Right atrium auricular region (tissue), 2 donors: ENCODE measurements around the gene ASMTL. TPM values are rescaled to one million over a fixed set of nuclear protein-coding genes. Genes with fewer than 3 reads are reported as not detected.

ENCODE experiments used
- DNase-seq: peaks from one replicate; pipeline ENCODE4 v3.0.0-alpha.2; 2019; ENCODE audit warnings: low spot score
- H3K27ac ChIP-seq, 2 donors: fragments of 200-600 bp; sonication (generic); 1 replicate in 1 of 2; 2 replicates in 1 of 2; pipeline ENCODE4 v1.5.1; 2016 to 2019
- H3K27me3 ChIP-seq, 2 donors: fragments of 200-600 bp; sonication (generic); one replicate each; pipeline versions ENCODE4 v1.5.1 to v1.6.0; 2017 to 2019
- H3K36me3 ChIP-seq: fragments of 200-600 bp; sonication (generic); one replicate; pipeline ENCODE4 v1.5.1; 2016
- H3K4me1 ChIP-seq, 2 donors: fragments of 200-600 bp; sonication (generic); one replicate each; pipeline versions ENCODE4 v1.5.1 to v1.6.0; 2017 to 2019
- H3K4me3 ChIP-seq, 2 donors: fragments of 200-600 bp; sonication (generic); 1 replicate in 1 of 2; 2 replicates in 1 of 2; pipeline ENCODE4 v1.5.1; 2017 to 2019; ENCODE audit warnings: mild to moderate bottlenecking in 1 of 2, moderate library complexity in 1 of 2
- H3K9me3 ChIP-seq, 2 donors: fragments of 200-600 bp; sonication (generic); one replicate each; pipeline ENCODE4 v1.5.1; 2019
- total RNA-seq, 2 donors: library from RNA; depleted of rRNA; stranded (reverse); fragments of >200 nt; gene quantifications; one replicate each; pipeline ENCODE4 v1.1.0, GENCODE V29; 2016
- TF ChIP-seq, protein P1 (sequence below), 2 donors: fragments of 200-600 bp; sonication (generic); IDR thresholded peaks; one replicate each; pipeline ENCODE4 v1.5.1; 2019; ENCODE audit warnings: antibody characterized with exemption in 2 of 2

The ASMTL gene
- total RNA-seq, 2 donors from 2014 or later, result 20.1 to 31.9 TPM

DNA sequence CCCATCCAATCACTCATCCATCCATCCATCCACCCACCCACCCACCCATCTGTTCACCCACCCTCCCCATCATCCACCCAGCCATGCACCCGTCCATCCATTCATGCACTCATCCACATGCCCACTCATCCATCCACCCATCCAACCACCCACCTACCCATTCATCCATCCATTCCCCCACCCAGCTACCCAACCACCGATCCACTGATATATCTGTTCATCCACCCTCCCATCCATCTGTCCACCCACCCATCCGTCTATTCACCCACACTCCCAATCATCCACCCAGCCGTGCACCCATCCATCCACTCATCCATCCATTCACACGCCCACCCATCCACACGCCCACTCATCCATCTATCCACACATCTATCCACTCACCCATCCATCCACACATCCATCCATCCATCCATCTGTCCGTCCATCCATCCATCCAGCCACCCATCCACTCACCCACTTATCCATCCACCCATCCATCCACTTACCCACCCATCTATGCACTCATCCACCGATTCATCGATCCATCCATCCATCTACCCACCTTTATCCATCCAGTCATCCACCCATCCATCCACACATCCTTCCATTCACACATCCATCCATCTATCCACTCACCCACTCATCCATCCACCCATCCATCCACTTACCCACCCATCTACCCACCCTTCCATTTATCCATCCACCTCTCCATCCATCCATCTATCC lies 28.4 kb downstream of the ASMTL start:
- Histone ChIP-seq H3K4me3 (no peak overlapping the region), H3K27me3 (no peaks in the 10 kb centered on the region), H3K36me3 (peaks cover 49% of the 10 kb centered on the region), H3K4me1 (no peaks in the 10 kb centered on the region), H3K27ac (no peak overlapping the region), H3K9me3 (peaks cover 0 to 18% of the 10 kb centered on the region in 2 donors)
- no peak for DNase-seq
- TF ChIP-seq, protein P1, sequence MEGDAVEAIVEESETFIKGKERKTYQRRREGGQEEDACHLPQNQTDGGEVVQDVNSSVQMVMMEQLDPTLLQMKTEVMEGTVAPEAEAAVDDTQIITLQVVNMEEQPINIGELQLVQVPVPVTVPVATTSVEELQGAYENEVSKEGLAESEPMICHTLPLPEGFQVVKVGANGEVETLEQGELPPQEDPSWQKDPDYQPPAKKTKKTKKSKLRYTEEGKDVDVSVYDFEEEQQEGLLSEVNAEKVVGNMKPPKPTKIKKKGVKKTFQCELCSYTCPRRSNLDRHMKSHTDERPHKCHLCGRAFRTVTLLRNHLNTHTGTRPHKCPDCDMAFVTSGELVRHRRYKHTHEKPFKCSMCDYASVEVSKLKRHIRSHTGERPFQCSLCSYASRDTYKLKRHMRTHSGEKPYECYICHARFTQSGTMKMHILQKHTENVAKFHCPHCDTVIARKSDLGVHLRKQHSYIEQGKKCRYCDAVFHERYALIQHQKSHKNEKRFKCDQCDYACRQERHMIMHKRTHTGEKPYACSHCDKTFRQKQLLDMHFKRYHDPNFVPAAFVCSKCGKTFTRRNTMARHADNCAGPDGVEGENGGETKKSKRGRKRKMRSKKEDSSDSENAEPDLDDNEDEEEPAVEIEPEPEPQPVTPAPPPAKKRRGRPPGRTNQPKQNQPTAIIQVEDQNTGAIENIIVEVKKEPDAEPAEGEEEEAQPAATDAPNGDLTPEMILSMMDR (IDR thresholded peaks at IDR 0.05), result no peak

DNA sequence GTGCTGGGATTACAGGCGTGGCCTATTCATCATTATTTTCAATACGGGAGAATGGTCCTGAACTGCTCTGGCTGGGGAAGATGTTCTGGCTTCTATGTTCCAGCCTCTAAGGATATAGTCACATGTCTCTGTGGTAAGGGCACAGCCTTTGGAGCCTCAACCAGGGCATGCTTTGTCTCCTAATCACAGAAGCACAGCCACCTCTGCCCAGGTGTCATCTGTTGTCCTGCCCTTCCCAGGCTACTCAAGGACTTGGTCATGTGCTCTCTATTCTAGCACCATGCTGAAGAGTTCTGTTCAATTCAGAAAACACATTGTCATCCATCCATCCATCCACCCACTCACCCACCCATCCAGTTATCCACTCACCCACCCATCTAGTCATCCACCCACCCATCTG lies 29.5 kb downstream of the ASMTL start:
- H3K4me1 ChIP-seq, result no peaks in the 10 kb centered on the region
- no peaks in the 10 kb centered on the region for H3K27me3 ChIP-seq
- H3K27ac ChIP-seq, result no peak overlapping the region
- H3K4me3 ChIP-seq, result no peak overlapping the region
- TF ChIP-seq, protein P1 (IDR thresholded peaks at IDR 0.05), result no peak
- peaks cover 60% of the 10 kb centered on the region for H3K36me3 ChIP-seq
- no peak for DNase-seq
- peaks cover 0 to 22% of the 10 kb centered on the region in 2 donors for H3K9me3 ChIP-seq

DNA sequence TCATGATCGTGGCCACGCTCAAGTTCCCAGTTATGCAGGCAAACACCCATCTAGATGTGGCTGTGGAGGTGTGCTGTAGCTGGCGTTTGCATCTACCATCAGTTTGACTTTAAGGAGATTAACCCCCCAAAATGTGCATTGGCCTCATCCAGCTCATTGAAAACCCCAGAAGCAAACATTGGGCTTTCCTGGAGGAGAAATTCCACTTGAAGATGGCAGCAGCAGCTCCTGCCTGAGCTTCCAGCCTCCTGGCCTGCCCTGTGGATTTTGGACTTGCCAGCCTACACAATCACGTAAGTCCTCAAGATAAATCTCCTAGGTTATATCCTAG lies 30.6 kb downstream of the ASMTL start:
- Histone ChIP-seq H3K27me3 (no peaks in the 10 kb centered on the region), H3K27ac (no peak overlapping the region), H3K4me1 (no peaks in the 10 kb centered on the region), H3K4me3 (no peak overlapping the region), H3K9me3 (peaks cover 0 to 22% of the 10 kb centered on the region in 2 donors), H3K36me3 (peaks cover 53% of the 10 kb centered on the region)
- no peak for DNase-seq
- TF ChIP-seq, protein P1 (IDR thresholded peaks at IDR 0.05), result no peak

DNA sequence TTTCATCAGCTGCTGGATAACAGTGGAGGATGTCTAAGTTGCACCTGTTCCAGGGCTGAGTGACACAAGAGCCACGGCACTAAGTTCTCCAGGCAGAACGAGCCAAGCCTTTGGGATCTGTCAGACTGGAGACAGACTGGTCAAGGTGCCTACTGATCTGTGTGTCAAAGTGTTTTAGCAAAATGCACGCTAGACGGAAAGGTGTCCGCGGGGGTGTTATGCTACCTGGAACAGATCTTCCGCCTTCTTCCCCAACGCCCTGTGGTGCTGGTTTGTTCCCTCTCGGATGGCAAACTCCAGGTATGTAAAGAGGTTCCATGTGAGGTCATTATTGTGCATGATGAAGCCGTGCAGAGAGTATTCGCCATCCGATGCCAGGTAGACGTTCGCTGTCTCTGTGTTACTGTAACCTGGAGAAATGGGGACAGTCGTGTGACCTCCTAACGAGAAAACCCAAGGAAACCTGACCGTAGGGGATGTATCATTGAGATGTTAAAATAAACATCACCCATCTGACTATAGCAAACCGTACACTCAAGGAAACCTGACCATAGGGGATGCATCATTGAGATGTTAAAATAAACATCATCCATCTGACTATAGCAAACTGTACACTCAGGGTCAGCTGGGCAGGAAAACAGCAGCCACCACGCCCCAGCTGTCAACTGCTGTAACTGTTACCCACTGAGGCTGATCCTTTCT lies 31.1 kb downstream of the ASMTL start:
- Histone ChIP-seq H3K4me3 (no peak overlapping the region), H3K27ac (no peak overlapping the region), H3K27me3 (no peaks in the 10 kb centered on the region), H3K36me3 (peaks cover 52% of the 10 kb centered on the region), H3K9me3 (peaks cover 0 to 22% of the 10 kb centered on the region in 2 donors), H3K4me1 (no peaks in the 10 kb centered on the region)
- TF ChIP-seq, protein P1 (IDR thresholded peaks at IDR 0.05), result no peak
- no peak for DNase-seq

DNA sequence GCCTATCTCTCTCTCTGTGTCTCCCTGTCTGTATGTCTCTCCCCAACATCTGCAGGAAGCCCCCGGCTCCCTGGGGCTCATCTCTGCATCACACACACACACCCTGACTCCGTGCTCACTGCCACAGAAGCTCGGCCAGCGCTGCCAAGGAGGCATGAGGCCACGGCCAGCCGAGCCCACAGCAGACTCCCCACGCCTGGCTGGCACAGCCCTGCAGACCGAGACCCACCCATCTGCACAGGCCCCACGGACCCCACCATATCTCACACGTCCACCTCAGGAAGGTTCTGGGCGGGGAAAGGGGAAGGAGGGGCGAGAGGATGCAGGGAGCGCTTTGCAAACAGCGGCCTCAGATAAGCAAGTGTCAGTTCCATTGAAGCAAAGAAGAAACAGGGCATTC lies 32.3 kb downstream of the ASMTL start:
- Histone ChIP-seq H3K9me3 (peaks cover 0 to 22% of the 10 kb centered on the region in 2 donors), H3K4me1 (no peaks in the 10 kb centered on the region), H3K36me3 (peaks cover 46% of the 10 kb centered on the region), H3K27me3 (no peaks in the 10 kb centered on the region), H3K4me3 (no peak overlapping the region), H3K27ac (no peak overlapping the region)
- TF ChIP-seq, protein P1 (IDR thresholded peaks at IDR 0.05), result no peak
- DNase-seq, result no peak
